Inflammatory macrophage treated with lipopolysaccharide for 1 hour (primary cell): ENCODE data around the gene C7orf25.

ENCODE experiments used
- DNase-seq, 2 donors: peaks; one replicate each; pipeline ENCODE4 v3.0.0-alpha.2; 2020 to 2022

Gene C7orf25

GRCh38 chr7:42876182-42877068 is 35.4 kb downstream of the C7orf25 start:
- peak; percentile 43 to 78 for DNase-seq

- DNase-seq: no peak
These were observed 42.5 kb downstream of the C7orf25 start for GRCh38 chr7:42869131-42870020.

GRCh38 chr7:42868480-42868879 is 43.4 kb downstream of the C7orf25 start:
- no peak for DNase-seq
